DMS53 (cell line): ENCODE data around the gene KCNS1.

ENCODE experiments used
- DNase-seq: peaks from one replicate; lab custom pipeline; 2025; lab: John Stamatoyannopoulos, UW

The KCNS1 gene

GRCh38 chr20:45049438-45049837 is 51.5 kb downstream of the KCNS1 start:
- no peak for DNase-seq

GRCh38 chr20:45047581-45048119 is 53.3 kb downstream of the KCNS1 start:
- no peak for DNase-seq

GRCh38 chr20:45044601-45045000 is 56.3 kb downstream of the KCNS1 start:
- no peak for DNase-seq

- peak; percentile 90 for DNase-seq
These were observed 56.8 kb downstream of the KCNS1 start for GRCh38 chr20:45044084-45044573.

GRCh38 chr20:45042978-45043377 is 57.9 kb downstream of the KCNS1 start:
- no peak for DNase-seq
